NB4 (cell line): ENCODE data around the gene SFXN5.

Experiments used
- DNase-seq: peaks from one replicate; pipeline ENCODE4 v3.0.0; 2010; ENCODE audit warnings: low read depth
- H3K4me3 ChIP-seq: one replicate; pipeline ENCODE4 v1.5.1; 2011; ENCODE audit warnings: mild to moderate bottlenecking, low read depth, low read length, moderate library complexity
- MYC ChIP-seq: IDR thresholded peaks from 2 replicates; pipeline ENCODE4 v1.6.1; 2011; ENCODE audit warnings: low read depth, low read length
- POLR2A ChIP-seq: IDR thresholded peaks from 2 replicates; pipeline ENCODE4 v1.6.1; 2011; ENCODE audit warnings: mild to moderate bottlenecking; ENCODE audit not compliant: insufficient read length; ENCODE audit errors: extremely low read depth
- TF ChIP-seq, protein P1 (sequence below): IDR thresholded peaks from 2 replicates; pipeline ENCODE4 v1.6.1; 2011; ENCODE audit warnings: low read depth, low read length
- TF ChIP-seq, protein P2 (sequence below): IDR thresholded peaks from one replicate; pipeline ENCODE4 v1.5.1; 2012; ENCODE audit warnings: low read depth, low read length

The SFXN5 gene

DNA sequence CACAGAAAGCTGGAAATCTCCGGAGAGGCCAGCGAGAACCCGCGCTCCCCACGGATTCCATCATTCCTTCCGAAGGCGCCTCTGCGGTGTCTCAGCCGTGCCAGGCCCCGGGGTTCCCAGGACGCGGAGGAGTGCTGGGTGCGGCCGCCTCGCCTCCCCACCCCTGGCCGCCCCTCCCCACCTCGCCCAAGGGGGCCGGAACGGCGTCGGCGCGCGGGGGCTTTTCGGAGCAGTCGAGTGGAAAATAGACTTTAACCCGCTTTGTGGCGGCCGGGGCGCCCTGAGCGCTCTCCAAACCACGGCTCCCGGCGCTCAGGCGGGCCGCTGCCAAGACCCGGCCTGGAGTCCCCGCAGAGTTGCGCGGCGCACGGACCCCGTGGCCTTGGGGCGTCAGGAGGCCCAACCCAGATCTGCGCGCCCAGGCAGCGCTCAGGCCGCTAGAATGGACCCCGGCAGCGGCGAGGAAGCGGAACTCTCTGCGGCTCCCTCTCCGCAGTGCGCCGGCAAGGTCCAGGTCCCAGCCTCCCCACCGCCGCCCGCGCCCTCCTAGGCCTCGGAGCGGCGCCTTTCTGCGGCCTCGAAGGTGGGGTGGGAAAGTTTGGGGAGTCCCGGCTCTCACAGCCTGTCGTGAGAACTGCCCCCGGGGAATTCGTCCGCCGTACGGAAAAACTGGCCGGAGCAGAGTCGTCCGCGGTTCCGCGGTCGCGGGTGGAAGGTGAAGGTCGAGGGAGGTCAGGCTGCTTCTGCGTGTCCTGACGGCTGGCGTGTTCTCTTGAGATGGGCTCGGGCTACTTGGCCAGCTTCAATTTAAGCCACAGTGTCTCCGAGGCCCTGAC, 155.4 kb downstream of the SFXN5 start:
- TF ChIP-seq POLR2A (no peak), MYC (no peak)
- TF ChIP-seq, protein P1, sequence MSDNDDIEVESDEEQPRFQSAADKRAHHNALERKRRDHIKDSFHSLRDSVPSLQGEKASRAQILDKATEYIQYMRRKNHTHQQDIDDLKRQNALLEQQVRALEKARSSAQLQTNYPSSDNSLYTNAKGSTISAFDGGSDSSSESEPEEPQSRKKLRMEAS, result no peak
- TF ChIP-seq, protein P2, sequence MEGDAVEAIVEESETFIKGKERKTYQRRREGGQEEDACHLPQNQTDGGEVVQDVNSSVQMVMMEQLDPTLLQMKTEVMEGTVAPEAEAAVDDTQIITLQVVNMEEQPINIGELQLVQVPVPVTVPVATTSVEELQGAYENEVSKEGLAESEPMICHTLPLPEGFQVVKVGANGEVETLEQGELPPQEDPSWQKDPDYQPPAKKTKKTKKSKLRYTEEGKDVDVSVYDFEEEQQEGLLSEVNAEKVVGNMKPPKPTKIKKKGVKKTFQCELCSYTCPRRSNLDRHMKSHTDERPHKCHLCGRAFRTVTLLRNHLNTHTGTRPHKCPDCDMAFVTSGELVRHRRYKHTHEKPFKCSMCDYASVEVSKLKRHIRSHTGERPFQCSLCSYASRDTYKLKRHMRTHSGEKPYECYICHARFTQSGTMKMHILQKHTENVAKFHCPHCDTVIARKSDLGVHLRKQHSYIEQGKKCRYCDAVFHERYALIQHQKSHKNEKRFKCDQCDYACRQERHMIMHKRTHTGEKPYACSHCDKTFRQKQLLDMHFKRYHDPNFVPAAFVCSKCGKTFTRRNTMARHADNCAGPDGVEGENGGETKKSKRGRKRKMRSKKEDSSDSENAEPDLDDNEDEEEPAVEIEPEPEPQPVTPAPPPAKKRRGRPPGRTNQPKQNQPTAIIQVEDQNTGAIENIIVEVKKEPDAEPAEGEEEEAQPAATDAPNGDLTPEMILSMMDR, result no peak
- DNase-seq, result peak; percentile 49
- H3K4me3 ChIP-seq, result no peak overlapping the region

DNA sequence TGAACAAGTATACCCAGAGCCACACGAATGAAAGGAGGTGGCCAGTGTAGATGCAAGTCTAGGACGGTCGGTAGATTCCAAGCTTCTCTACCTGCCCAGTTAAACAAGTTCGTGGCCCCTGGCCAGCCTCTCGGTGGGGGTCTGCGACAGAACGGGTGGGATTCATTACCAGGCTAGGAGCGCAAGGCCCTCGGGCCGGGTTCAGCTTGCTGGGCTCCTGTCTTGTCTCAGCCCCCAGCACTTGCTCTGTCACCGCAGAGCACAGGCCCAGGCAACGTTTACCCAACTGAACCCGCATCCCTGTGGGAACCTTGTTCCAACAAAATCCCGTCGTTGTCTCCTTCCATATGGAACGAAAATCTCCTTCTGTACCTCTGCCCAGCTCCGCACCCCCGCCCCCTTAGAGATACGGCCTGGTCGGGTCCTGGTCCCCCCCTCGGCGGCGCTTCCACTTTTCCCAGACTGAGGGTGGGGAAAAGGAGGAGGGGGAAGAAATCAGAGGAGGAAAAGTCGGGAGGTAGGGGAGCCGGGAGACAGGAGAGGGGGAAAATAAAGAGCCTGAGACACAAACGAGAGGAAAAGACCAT, 156.1 kb downstream of the SFXN5 start:
- H3K4me3 ChIP-seq, result no peak overlapping the region
- TF ChIP-seq POLR2A (no peak), MYC (no peak)
- TF ChIP-seq, protein P2, result no peak
- TF ChIP-seq, protein P1, result no peak
- no peak for DNase-seq

DNA sequence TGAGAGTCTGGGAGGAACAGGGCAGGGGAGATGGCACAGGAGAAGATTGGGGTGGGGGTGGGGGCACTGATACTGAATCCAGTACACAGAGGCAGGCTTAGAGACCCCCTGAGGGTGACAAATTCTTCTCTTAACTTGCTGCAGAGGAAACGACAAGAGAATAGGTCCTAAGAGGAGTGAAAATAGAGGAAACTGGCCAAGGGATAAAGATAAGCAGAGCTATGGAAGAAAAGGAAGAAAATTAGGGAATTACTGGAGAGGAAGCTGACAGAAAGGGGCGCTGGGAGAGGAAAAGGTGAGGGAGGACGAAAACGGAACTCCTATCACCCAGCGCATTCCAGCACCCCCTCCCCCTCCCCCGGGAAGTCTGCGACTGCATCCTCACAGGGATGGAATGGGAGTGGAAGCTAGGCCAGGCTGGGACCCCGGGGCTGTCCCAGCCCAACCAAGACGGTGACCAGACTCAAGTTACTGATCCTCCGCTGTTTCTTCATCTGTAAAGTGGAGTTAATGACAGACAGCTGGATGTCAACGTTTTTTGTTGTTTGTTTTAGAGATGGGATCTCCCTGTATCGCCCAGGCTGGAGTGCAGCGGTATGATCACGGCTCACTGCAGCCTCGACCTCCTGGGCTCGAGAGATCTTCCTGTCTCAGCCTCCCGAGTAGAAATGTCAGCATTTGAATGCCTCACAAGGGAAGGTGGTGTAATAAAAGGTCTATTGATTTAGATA, 156.8 kb downstream of the SFXN5 start:
- H3K4me3 ChIP-seq, result no peak overlapping the region
- no peak for DNase-seq
- TF ChIP-seq, protein P1, result no peak

DNA sequence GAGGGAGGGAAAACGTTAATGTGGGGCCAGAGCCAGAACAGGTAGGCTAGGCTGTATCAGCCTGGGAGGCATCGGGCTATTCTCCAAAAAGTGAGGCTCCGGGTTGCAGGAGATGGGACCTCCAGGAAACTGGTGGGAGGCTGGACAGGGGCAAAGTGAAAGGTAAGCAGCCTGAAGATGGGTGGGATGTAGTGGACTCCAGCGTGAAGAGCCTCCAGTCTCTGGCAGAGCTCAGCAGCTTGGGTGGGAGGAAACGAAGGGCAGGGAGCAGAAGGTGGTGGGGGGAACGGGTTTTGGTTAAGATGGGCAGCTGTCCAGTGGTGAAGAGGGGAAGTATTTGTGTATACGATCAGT, 157.3 kb downstream of the SFXN5 start:
- no peak for TF ChIP-seq POLR2A
- TF ChIP-seq, protein P1, result no peak
- TF ChIP-seq, protein P2, result no peak
- TF ChIP-seq MYC, result no peak
- no peak for DNase-seq
- no peak overlapping the region for H3K4me3 ChIP-seq

DNA sequence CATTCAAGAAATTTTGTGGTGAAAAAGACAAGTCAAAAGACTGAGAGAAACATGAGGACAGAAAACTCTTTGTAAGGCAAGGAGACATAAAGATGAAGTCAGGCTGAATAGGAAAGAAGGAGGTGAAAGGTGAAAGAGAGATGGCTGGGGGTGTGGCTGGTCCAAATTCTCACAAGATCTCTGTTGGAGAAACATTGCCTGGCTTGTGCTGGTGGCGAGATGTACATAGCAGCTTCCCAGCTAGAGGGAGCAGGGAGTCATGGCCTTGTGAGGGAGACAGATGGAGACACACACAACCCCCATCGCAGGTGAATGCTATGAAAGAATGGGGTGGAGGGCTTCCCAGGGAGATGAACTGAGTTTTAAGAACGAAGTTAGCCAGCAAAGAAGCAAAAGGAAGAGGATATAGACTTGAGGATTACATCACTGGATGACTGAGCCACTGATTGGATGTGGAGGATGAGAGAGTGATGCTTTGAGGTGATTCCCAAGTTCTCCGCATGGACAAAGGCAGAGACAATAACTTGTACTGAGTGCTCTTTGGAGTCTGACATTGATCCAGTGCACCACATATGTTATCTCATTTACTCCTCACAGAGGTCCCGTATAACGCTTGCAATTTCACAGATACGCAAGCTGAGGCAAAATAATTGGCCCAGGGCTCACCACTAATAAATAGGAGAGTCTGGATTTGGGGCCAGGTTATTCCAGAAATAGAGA, 157.9 kb downstream of the SFXN5 start:
- H3K4me3 ChIP-seq, result no peak overlapping the region
- TF ChIP-seq POLR2A (no peak), MYC (no peak)
- TF ChIP-seq, protein P2, result no peak
- TF ChIP-seq, protein P1, result no peak
- no peak for DNase-seq
